Measurements from ENCODE around the gene PRCP.

PRCP gene

DNA sequence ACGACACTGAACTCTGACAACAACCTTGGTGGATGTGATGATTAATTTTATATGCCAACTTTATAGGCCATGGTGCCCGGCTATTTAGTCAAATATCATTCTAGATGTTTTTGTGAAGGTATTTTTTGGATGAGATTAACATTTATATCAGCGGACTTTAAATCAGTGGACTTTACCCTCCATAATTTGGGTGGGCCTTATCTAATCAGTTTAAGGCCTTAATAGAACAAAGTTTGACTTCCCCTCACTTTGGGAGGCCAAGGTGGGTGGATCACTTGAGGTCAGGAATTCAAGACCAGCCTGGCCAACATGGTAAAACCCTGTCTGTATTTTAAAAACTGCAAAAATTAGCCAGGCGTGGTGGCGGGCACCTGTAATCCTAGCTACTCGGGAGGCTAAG lies 4.0 kb downstream of the PRCP start:
- H3K36me3 Mint-ChIP-seq (ENCODE audit: low read depth): no peaks in the 10 kb centered on the region
- no peaks in the 10 kb centered on the region for H3K27me3 Mint-ChIP-seq (ENCODE audit: low read depth)
- no peak overlapping the region for H3K4me3 Mint-ChIP-seq
- no peaks in the 10 kb centered on the region for H3K9me3 Mint-ChIP-seq
- H3K4me1 Mint-ChIP-seq: peaks cover 21% of the 10 kb centered on the region
- TF ChIP-seq, protein P1, sequence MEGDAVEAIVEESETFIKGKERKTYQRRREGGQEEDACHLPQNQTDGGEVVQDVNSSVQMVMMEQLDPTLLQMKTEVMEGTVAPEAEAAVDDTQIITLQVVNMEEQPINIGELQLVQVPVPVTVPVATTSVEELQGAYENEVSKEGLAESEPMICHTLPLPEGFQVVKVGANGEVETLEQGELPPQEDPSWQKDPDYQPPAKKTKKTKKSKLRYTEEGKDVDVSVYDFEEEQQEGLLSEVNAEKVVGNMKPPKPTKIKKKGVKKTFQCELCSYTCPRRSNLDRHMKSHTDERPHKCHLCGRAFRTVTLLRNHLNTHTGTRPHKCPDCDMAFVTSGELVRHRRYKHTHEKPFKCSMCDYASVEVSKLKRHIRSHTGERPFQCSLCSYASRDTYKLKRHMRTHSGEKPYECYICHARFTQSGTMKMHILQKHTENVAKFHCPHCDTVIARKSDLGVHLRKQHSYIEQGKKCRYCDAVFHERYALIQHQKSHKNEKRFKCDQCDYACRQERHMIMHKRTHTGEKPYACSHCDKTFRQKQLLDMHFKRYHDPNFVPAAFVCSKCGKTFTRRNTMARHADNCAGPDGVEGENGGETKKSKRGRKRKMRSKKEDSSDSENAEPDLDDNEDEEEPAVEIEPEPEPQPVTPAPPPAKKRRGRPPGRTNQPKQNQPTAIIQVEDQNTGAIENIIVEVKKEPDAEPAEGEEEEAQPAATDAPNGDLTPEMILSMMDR (IDR thresholded peaks at IDR 0.05; ENCODE audit: unreplicated experiment in 3 of 3): no peak
- H3K27ac Mint-ChIP-seq: no peak overlapping the region

DNA sequence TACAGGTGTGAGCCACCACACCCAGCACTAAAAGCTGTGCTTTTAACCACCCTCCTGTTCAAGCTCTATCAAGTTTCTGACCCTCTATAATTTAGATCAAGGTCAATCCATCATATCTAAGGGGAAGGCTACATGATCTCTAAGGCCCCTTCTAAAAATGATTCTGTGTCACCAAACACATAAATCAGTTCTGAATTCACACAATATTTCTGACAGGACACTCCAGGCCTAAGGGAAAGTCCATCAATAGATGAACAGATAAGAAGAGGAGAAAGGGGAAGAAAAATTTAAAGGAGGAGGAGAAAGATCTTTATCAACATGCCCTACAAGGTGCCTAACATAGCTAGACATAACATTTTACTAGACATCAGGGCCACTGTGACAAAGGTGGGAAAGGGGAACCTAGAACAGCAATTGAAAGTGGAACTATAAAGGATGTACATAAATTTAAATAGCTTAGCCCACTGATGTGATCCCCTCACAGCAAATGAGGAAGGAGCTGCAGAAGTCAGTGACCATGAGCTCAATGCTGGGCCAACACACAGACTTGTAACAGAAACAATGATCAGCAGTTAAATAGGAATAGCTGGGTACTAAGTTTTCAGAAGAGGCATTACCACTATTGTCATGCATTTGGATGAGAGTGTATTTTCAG lies 4.7 kb downstream of the PRCP start:
- Mint-ChIP-seq H3K9me3 (no peaks in the 10 kb centered on the region), H3K4me1 (peaks cover 19% of the 10 kb centered on the region), H3K27me3 (ENCODE audit: low read depth) (no peaks in the 10 kb centered on the region), H3K36me3 (ENCODE audit: low read depth) (no peaks in the 10 kb centered on the region), H3K4me3 (no peak overlapping the region), H3K27ac (no peak overlapping the region)
- TF ChIP-seq, protein P1 (IDR thresholded peaks at IDR 0.05; ENCODE audit: unreplicated experiment in 3 of 3): no peak

DNA sequence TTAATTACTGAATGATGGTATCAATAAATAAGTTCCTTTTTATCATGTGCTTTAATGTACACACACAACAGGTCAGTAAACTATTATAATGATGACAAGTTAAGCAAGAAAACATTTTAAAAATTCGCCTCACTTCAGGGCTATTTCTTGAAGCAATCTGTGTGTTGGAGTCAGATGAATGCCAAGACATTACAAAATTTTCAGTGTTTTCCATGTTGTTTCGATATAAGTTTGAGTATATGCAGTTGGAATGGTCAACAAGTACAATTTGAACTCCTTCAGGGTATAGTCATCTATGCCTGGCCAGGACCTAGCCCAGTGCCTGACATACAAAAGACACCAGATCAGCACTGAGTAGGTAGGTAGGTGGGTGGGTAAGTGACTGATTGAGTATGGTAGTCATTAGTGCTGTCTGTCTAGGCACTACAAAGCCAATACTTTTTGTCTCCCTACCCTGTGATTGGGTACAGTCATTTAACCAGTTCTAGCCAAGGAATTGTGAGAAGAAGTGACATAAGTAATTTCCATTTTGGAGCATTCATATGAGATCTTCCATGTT lies 7.5 kb downstream of the PRCP start:
- Mint-ChIP-seq H3K9me3 (no peaks in the 10 kb centered on the region), H3K4me1 (peaks cover 5% of the 10 kb centered on the region), H3K27ac (no peak overlapping the region), H3K27me3 (ENCODE audit: low read depth) (no peaks in the 10 kb centered on the region), H3K36me3 (ENCODE audit: low read depth) (no peaks in the 10 kb centered on the region), H3K4me3 (no peak overlapping the region)
- TF ChIP-seq, protein P1 (IDR thresholded peaks at IDR 0.05; ENCODE audit: unreplicated experiment in 3 of 3): no peak

DNA sequence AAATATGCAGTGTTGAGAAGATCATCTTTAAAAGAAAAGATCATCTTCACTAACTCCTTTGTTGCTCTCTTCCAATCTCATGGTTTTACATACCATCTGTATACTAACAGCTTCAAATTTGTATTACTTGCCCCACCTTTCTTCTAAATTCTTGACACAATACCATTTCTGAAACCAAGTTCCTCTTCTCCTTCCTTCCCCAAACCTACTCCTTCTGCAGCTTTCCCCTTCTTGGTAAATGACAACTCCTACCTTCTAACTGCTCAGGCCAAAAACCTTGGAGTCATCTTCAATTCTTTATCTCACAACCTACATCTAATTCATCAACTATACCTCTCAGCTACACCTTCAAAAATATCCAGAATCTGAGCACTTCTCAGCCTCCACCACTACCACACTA lies 9.3 kb downstream of the PRCP start:
- no peak overlapping the region for H3K4me3 Mint-ChIP-seq
- TF ChIP-seq, protein P1 (IDR thresholded peaks at IDR 0.05; ENCODE audit: unreplicated experiment in 3 of 3): no peak
- no peaks in the 10 kb centered on the region for H3K9me3 Mint-ChIP-seq
- H3K4me1 Mint-ChIP-seq: no peaks in the 10 kb centered on the region
- no peaks in the 10 kb centered on the region for H3K27me3 Mint-ChIP-seq (ENCODE audit: low read depth)
- H3K36me3 Mint-ChIP-seq (ENCODE audit: low read depth): peaks cover 4% of the 10 kb centered on the region
- no peak overlapping the region for H3K27ac Mint-ChIP-seq

DNA sequence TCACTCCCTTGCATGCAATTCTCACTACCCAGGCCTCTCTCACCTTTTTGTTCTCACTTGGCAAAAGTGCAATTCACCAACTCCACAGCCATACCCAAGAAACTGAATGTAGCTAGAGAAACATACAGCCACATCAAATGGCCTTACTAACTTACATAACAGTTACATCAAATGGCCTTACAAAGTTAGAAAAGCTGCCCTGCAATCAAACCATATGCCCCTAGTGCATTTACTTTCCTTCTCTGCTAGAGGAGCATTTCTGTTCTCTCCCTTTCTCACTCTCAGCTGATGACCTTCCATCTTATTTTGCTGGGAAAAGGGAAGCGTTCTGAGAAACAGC lies 10.3 kb downstream of the PRCP start:
- H3K27me3 Mint-ChIP-seq (ENCODE audit: low read depth): no peaks in the 10 kb centered on the region
- no peak overlapping the region for H3K27ac Mint-ChIP-seq
- TF ChIP-seq, protein P1 (IDR thresholded peaks at IDR 0.05; ENCODE audit: unreplicated experiment in 3 of 3): no peak

More for the DNA sequence above, 10.3 kb downstream of the PRCP start:
- Mint-ChIP-seq H3K4me3 (no peak overlapping the region), H3K9me3 (no peaks in the 10 kb centered on the region), H3K4me1 (no peaks in the 10 kb centered on the region), H3K36me3 (ENCODE audit: low read depth) (peaks cover 4% of the 10 kb centered on the region)
